ENCODE measurements around the gene DPH1.

DNA sequence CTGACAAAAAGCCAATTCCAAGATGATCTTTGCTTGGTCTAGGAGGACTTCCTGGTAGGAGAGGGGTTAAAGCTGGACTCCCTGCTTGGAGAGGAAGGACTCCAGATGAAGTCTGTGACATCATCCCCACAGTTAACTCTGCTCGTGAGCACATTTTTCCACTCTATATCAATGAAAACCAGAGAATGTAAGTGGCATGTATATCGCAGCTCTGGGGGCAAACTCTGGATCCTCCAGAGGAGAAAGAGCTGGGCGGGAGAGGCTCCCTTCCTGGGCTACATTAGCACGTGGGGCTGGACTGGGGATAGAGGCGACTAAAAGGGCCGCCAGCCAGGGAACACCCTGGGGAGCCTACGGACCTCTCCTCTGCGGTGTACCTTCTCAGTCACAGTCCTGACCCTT lies 59.1 kb downstream of the DPH1 start:
- TF ChIP-seq, protein P1, sequence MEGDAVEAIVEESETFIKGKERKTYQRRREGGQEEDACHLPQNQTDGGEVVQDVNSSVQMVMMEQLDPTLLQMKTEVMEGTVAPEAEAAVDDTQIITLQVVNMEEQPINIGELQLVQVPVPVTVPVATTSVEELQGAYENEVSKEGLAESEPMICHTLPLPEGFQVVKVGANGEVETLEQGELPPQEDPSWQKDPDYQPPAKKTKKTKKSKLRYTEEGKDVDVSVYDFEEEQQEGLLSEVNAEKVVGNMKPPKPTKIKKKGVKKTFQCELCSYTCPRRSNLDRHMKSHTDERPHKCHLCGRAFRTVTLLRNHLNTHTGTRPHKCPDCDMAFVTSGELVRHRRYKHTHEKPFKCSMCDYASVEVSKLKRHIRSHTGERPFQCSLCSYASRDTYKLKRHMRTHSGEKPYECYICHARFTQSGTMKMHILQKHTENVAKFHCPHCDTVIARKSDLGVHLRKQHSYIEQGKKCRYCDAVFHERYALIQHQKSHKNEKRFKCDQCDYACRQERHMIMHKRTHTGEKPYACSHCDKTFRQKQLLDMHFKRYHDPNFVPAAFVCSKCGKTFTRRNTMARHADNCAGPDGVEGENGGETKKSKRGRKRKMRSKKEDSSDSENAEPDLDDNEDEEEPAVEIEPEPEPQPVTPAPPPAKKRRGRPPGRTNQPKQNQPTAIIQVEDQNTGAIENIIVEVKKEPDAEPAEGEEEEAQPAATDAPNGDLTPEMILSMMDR (IDR thresholded peaks at IDR 0.05) = no peak
- TF ChIP-seq POLR2A (IDR thresholded peaks at IDR 0.05) = no peak
- TF ChIP-seq EP300 (IDR thresholded peaks at IDR 0.05) = no peak

Measured in ovary (tissue), 3 donors.